Myocyte (in vitro differentiated cells): Measurements from ENCODE around the gene NPAS2. TPM values are rescaled to one million over a fixed set of nuclear protein-coding genes. Genes with fewer than 3 reads are reported as not detected.
A peak's percentile ranks its signal among the peaks of the same experiment; 100 is the strongest.

ENCODE experiments used
- DNase-seq: peaks from one replicate; pipeline ENCODE4 v3.0.0-alpha.2; 2012; ENCODE audit warnings: low read depth
- total RNA-seq: library from RNA; depleted of rRNA; stranded (reverse); fragments of >200 nt; gene quantifications from 2 replicates; pipeline ENCODE4 v1.2.3, GENCODE V29; 2014

Gene NPAS2
- total RNA-seq, 1 donor from 2014 or later, result 10.2 TPM

GRCh38 chr2:100962366-100963025 lies 142.6 kb downstream of the NPAS2 start:
- no peak for DNase-seq

- no peak for DNase-seq
These were observed 143.1 kb downstream of the NPAS2 start for GRCh38 chr2:100963026-100963375.

GRCh38 chr2:100964222-100964621 lies 144.3 kb downstream of the NPAS2 start:
- DNase-seq, result no peak

GRCh38 chr2:100964681-100965169 lies 144.8 kb downstream of the NPAS2 start:
- DNase-seq, result no peak

- DNase-seq, result no peak
These were observed 145.7 kb downstream of the NPAS2 start for GRCh38 chr2:100965596-100965995.

GRCh38 chr2:100967716-100968115 lies 147.8 kb downstream of the NPAS2 start:
- DNase-seq, result no peak

GRCh38 chr2:100968146-100969145 lies 148.5 kb downstream of the NPAS2 start:
- no peak for DNase-seq

- no peak for DNase-seq
These were observed 150.1 kb downstream of the NPAS2 start for GRCh38 chr2:100969998-100970397.

GRCh38 chr2:100971221-100971620 lies 151.3 kb downstream of the NPAS2 start:
- DNase-seq, result no peak

- no peak for DNase-seq
These were observed 152.5 kb downstream of the NPAS2 start for GRCh38 chr2:100972452-100972851.

GRCh38 chr2:100974712-100975520 lies 155.0 kb downstream of the NPAS2 start:
- DNase-seq, result no peak

- no peak for DNase-seq
These were observed 155.5 kb downstream of the NPAS2 start for GRCh38 chr2:100975521-100975785.

- peak; percentile 32 for DNase-seq
These were observed 156.1 kb downstream of the NPAS2 start for GRCh38 chr2:100976061-100976460.

- peak; percentile 81 for DNase-seq
These were observed 156.9 kb downstream of the NPAS2 start for GRCh38 chr2:100976645-100977391.

- no peak for DNase-seq
These were observed 157.6 kb downstream of the NPAS2 start for GRCh38 chr2:100977511-100977910.

GRCh38 chr2:100978582-100979191 lies 158.7 kb downstream of the NPAS2 start:
- DNase-seq, result peak; percentile 41

GRCh38 chr2:100980046-100980445 lies 160.1 kb downstream of the NPAS2 start:
- no peak for DNase-seq

- no peak for DNase-seq
These were observed 161.1 kb downstream of the NPAS2 start for GRCh38 chr2:100981011-100981410.

GRCh38 chr2:100982431-100982861 lies 162.5 kb downstream of the NPAS2 start:
- DNase-seq, result no peak

GRCh38 chr2:100983201-100983600 lies 163.3 kb downstream of the NPAS2 start:
- DNase-seq, result no peak
